HepG2 (cell line): ENCODE results near the gene MARCHF9. TPM values are rescaled to one million over a fixed set of nuclear protein-coding genes. Genes with fewer than 3 reads are reported as not detected.

Source experiments
- EED ChIP-seq: sonication (generic); formaldehyde crosslinking; IDR thresholded peaks from 2 replicates; pipeline ENCODE4 v1.5.0; 2020; ENCODE audit warnings: mild to moderate bottlenecking, missing genetic modification reagents
- HIVEP1 ChIP-seq: sonication (generic); formaldehyde crosslinking; IDR thresholded peaks from 2 replicates; pipeline ENCODE4 v1.4.0; 2020; ENCODE audit warnings: mild to moderate bottlenecking, missing genetic modification reagents
- KDM2A ChIP-seq: sonication (generic); formaldehyde crosslinking; IDR thresholded peaks from 2 replicates; pipeline ENCODE4 v1.4.0; 2020; ENCODE audit warnings: low read depth, missing genetic modification reagents, borderline replicate concordance
- KLF6 ChIP-seq: IDR thresholded peaks from 2 replicates; pipeline ENCODE4 v1.8.0; 2016; ENCODE audit warnings: missing biosample characterization, missing genetic modification reagents
- PHF8 ChIP-seq: sonication (generic); formaldehyde crosslinking; IDR thresholded peaks from 2 replicates; pipeline ENCODE4 v1.5.0; 2020; ENCODE audit warnings: missing genetic modification reagents
- RFX3 ChIP-seq: IDR thresholded peaks from 2 replicates; pipeline ENCODE4 v1.6.1; 2016; ENCODE audit warnings: missing biosample characterization, missing genetic modification reagents
- ZFYVE20 ChIP-seq: sonication (generic); formaldehyde crosslinking; IDR thresholded peaks from 2 replicates; pipeline ENCODE4 v1.8.0; 2023; ENCODE audit warnings: low read depth, mild to moderate bottlenecking, moderate library complexity, missing genetic modification reagents, borderline replicate concordance
- ZMAT3 ChIP-seq: sonication (generic); formaldehyde crosslinking; conservative IDR thresholded peaks from 2 replicates; pipeline ENCODE4 v1.7.0; 2021; ENCODE audit warnings: missing genetic modification reagents
- ZNF749 ChIP-seq: sonication (generic); formaldehyde crosslinking; IDR thresholded peaks from 2 replicates; pipeline ENCODE4 v1.8.0; 2022; ENCODE audit warnings: mild to moderate bottlenecking, missing genetic modification reagents, moderate library complexity, borderline replicate concordance
- ZNF766 ChIP-seq: sonication (generic); formaldehyde crosslinking; IDR thresholded peaks from 2 replicates; pipeline ENCODE4 v1.5.0; 2020; ENCODE audit warnings: missing genetic modification reagents, borderline replicate concordance
- polyA plus RNA-seq, 8 experiments: library from polyadenylated mRNA; depleted of rRNA in 3 of 8; stranded (reverse) in 7 of 8; unstranded in 1 of 8; fragments of >200 nt; fragmentation: Illumina TruSeq in 4 of 8; extraction: Trizol in 4 of 8; gene quantifications; 2 replicates each; pipeline versions ENCODE4 v1.2.1 to v1.2.3, GENCODE V29; 2011 to 2016; ENCODE audit warnings: low read depth in 4 of 8, missing spikeins in 1 of 8, mixed read lengths in 1 of 8; ENCODE audit not compliant: insufficient read depth in 1 of 8
- total RNA-seq, 5 experiments: library from RNA; depleted of rRNA; stranded (reverse); fragments of >200 nt; fragmentation: Illumina TruSeq; extraction: Trizol; gene quantifications; 2 replicates each; pipeline ENCODE4 v1.2.3, GENCODE V29; 2016; ENCODE audit warnings: low read depth in 1 of 5
- TF ChIP-seq, protein P1 (sequence below): sonication (generic); formaldehyde crosslinking; IDR thresholded peaks from 2 replicates; pipeline ENCODE4 v1.4.0; 2020; ENCODE audit warnings: missing genetic modification reagents, borderline replicate concordance
- TF ChIP-seq, protein P2 (sequence below): IDR thresholded peaks from 2 replicates; pipeline ENCODE4 v1.6.1; 2016; ENCODE audit warnings: mild to moderate bottlenecking, missing biosample characterization, missing genetic modification reagents
- TF ChIP-seq, protein P3 (sequence below): sonication (generic); formaldehyde crosslinking; IDR thresholded peaks from 2 replicates; pipeline ENCODE4 v1.8.1; 2023; ENCODE audit warnings: missing genetic modification reagents, inconsistent platforms, borderline replicate concordance
- TF ChIP-seq, protein P4 (sequence below): IDR thresholded peaks from 2 replicates; pipeline ENCODE4 v1.6.1; 2018; ENCODE audit warnings: missing genetic modification reagents, mild to moderate bottlenecking, missing compliant biosample characterization
- TF ChIP-seq, protein P5 (sequence below), 2 experiments: sonication (generic) in 1 of 2; formaldehyde crosslinking in 1 of 2; IDR thresholded peaks; 2 replicates each; pipeline versions ENCODE4 v1.4.0 to v1.6.1; 2016 to 2020; ENCODE audit warnings: borderline replicate concordance in 1 of 2, low read depth in 1 of 2, mild to moderate bottlenecking in 1 of 2, missing genetic modification reagents in 1 of 2

MARCHF9 gene
- total and polyA plus RNA-seq, 2 of the 13 experiments (the other 11 are each of a cell fraction or from before 2014, with no cell fraction given) = 5.7 to 9.6 TPM

DNA sequence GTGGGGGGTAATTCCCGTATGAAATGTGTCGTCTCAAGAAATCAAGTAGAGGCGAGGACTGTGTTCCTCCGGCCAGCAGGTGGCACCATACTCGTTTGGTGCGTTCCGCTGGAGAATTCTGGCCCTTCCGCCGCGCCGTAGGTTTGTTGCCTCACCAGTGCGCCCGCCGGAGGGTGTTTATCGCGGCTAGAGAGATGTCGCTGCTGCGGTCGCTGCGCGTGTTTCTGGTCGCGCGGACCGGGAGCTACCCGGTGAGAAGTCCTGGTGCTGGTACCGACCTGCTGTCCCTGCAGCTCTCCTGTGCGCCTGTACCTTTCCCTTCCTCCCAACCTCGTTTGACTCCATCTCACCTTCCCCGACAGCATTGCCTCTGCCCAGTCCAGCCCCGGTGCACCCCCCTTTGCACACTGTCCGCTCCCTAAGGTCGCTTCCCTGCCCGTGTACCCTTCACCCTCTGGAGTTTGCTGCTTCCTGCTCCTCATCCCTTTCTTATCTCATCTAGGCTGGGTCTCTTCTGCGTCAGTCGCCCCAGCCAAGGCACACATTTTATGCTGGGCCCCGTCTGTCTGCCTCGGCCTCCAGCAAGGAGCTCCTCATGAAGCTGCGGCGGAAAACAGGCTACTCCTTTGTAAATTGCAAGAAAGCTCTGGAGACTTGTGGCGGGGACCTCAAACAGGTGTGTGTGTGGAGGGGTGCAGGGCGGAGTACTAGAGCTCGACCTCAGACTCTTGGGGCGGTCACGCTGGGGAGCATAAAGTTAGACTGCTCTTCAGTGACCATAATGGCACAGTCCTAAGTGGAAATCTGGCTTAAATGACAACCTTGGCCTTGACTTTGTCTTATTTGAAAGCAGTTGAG is 27.9 kb downstream of the MARCHF9 start, which contains the start of gene TSFM (continued):
- TF ChIP-seq, protein P1, sequence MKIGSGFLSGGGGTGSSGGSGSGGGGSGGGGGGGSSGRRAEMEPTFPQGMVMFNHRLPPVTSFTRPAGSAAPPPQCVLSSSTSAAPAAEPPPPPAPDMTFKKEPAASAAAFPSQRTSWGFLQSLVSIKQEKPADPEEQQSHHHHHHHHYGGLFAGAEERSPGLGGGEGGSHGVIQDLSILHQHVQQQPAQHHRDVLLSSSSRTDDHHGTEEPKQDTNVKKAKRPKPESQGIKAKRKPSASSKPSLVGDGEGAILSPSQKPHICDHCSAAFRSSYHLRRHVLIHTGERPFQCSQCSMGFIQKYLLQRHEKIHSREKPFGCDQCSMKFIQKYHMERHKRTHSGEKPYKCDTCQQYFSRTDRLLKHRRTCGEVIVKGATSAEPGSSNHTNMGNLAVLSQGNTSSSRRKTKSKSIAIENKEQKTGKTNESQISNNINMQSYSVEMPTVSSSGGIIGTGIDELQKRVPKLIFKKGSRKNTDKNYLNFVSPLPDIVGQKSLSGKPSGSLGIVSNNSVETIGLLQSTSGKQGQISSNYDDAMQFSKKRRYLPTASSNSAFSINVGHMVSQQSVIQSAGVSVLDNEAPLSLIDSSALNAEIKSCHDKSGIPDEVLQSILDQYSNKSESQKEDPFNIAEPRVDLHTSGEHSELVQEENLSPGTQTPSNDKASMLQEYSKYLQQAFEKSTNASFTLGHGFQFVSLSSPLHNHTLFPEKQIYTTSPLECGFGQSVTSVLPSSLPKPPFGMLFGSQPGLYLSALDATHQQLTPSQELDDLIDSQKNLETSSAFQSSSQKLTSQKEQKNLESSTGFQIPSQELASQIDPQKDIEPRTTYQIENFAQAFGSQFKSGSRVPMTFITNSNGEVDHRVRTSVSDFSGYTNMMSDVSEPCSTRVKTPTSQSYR (CRISPR knock-in tag) = peak; percentile 14; the same call in 1 of the 2 replicates
- TF ChIP-seq EED (no peak), KDM2A (CRISPR knock-in tag) (peak; percentile 100), KLF6 (CRISPR knock-in tag) (peak; percentile 86), PHF8 (CRISPR knock-in tag) (peak; percentile 92), ZNF749 (CRISPR knock-in tag) (0 out of 2 replicates have a peak, but pooled peaks have one; percentile 48), ZMAT3 (CRISPR knock-in tag) (peak; percentile 51; the same call in 1 of the 2 replicates), ZNF766 (CRISPR knock-in tag) (peak; percentile 90; the same call in 1 of the 2 replicates), ZFYVE20 (0 out of 2 replicates have a peak, but pooled peaks have one; percentile 63), RFX3 (CRISPR knock-in tag) (0 out of 2 replicates have a peak, but pooled peaks have one; percentile 36), HIVEP1 (CRISPR knock-in tag) (peak; percentile 86)
- TF ChIP-seq, protein P2, sequence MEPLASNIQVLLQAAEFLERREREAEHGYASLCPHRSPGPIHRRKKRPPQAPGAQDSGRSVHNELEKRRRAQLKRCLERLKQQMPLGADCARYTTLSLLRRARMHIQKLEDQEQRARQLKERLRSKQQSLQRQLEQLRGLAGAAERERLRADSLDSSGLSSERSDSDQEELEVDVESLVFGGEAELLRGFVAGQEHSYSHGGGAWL = peak; percentile 73
- TF ChIP-seq, protein P3, sequence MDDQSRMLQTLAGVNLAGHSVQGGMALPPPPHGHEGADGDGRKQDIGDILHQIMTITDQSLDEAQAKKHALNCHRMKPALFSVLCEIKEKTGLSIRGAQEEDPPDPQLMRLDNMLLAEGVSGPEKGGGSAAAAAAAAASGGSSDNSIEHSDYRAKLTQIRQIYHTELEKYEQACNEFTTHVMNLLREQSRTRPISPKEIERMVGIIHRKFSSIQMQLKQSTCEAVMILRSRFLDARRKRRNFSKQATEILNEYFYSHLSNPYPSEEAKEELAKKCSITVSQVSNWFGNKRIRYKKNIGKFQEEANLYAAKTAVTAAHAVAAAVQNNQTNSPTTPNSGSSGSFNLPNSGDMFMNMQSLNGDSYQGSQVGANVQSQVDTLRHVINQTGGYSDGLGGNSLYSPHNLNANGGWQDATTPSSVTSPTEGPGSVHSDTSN (CRISPR knock-in tag) = no peak
- TF ChIP-seq, protein P4, sequence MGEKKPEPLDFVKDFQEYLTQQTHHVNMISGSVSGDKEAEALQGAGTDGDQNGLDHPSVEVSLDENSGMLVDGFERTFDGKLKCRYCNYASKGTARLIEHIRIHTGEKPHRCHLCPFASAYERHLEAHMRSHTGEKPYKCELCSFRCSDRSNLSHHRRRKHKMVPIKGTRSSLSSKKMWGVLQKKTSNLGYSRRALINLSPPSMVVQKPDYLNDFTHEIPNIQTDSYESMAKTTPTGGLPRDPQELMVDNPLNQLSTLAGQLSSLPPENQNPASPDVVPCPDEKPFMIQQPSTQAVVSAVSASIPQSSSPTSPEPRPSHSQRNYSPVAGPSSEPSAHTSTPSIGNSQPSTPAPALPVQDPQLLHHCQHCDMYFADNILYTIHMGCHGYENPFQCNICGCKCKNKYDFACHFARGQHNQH (CRISPR knock-in tag) = peak; percentile 93
- TF ChIP-seq, protein P5, sequence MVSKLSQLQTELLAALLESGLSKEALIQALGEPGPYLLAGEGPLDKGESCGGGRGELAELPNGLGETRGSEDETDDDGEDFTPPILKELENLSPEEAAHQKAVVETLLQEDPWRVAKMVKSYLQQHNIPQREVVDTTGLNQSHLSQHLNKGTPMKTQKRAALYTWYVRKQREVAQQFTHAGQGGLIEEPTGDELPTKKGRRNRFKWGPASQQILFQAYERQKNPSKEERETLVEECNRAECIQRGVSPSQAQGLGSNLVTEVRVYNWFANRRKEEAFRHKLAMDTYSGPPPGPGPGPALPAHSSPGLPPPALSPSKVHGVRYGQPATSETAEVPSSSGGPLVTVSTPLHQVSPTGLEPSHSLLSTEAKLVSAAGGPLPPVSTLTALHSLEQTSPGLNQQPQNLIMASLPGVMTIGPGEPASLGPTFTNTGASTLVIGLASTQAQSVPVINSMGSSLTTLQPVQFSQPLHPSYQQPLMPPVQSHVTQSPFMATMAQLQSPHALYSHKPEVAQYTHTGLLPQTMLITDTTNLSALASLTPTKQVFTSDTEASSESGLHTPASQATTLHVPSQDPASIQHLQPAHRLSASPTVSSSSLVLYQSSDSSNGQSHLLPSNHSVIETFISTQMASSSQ (IDR thresholded peaks at IDR 0.05; ENCODE audit: low read depth) = no peak
- TF ChIP-seq, protein P5 (CRISPR knock-in tag; IDR thresholded peaks at IDR 0.05; ENCODE audit: borderline replicate concordance) = peak; percentile 55; the same call in 1 of the 2 replicates
